NCI-H460 (cell line): ENCODE results near the gene ADAM17. TPM values are rescaled to one million over a fixed set of nuclear protein-coding genes. Genes with fewer than 3 reads are reported as not detected.
"Not testable (repeated sequence)": the region's sequence is repeated elsewhere in the genome, so short reads cannot be mapped to it uniquely, and the experiment has no call there.

ENCODE experiments used
- DNase-seq: peaks from one replicate; pipeline ENCODE4 v3.0.0-alpha.2; 2016; ENCODE audit warnings: low read depth; ENCODE audit errors: extremely low read depth
- polyA plus RNA-seq: library from polyadenylated mRNA; depleted of rRNA; stranded (reverse); fragments of >200 nt; gene quantifications from 2 replicates; pipeline ENCODE4 v1.2.3, GENCODE V29; 2014; cell fraction: nucleus; rRNA removed
- total RNA-seq: library from RNA; depleted of rRNA; stranded (reverse); fragments of >200 nt; shearing (Covaris generic); gene quantifications from 2 replicates; pipeline ENCODE4 v1.2.3, GENCODE V29; 2014; rRNA removed

Gene ADAM17
- 106 and 116 TPM in 2 replicates for total RNA-seq
- polyA plus RNA-seq, result 43.8 and 65.1 TPM in 2 replicates

DNA sequence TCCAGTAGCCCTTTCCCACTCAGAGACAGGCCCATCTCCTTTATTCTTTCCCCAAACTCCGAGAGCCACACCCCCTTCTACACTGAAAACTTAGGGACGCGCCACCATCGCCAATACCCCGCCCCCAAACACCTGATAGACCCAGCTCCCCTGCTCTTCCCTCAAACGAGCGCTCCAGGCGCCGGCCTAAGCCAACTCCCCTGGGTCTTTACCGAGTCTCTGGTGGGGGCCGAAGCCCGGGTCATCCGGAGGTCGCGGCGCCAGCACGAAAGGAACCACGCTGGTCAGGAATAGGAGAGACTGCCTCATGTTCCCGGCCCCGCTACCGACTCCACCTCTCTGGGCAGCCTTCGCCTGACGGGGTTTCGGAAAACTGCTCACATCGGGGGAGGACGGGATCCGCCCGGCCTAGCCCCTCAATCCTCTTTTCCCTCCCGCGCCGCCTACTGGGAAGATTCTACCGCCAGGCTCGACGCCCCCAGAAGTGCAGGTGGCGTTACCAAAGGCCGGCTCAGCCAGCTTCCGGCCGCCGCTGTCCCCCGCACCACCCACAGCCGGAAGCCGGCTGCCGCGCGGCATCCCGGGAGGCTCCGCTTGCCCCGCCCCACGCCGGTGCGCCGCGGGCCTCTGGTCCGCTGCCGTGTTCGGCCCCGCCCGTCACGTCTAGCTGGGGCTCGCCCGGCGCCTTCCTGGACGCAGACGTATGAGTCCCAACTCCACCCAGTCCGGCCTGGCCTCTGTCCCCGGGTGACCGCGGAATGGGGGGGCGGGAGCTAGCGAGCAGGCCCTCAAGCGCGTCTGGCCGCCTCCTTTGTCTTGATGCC, at the start of gene ADAM17:
Gene ADAM17, minus strand, starts transcription at position 534 of the 824 bp plus-strand sequence. Its CDS starts 225 bp downstream, at position 309.
- DNase-seq, result peak; percentile 95

DNA sequence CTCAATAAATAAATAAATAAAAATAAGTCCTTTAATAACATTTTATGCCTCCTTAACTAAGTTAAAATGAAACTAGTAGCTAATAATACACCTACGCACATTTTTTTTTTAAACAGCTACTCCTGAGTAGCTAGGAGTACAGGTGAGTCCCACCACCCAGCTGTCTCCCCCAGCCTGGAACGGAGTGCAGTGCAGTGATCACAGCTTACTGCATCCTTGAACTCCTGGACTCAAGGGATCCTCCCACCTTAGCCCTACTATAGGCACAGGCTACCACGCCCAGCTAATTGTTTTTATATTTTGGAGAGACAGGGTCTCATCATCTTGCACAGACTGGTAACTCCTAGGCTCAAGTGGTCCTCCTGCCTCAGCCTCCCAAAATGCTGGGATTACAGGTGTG, 46.8 kb upstream of the ADAM17 start:
- no peak for DNase-seq

DNA sequence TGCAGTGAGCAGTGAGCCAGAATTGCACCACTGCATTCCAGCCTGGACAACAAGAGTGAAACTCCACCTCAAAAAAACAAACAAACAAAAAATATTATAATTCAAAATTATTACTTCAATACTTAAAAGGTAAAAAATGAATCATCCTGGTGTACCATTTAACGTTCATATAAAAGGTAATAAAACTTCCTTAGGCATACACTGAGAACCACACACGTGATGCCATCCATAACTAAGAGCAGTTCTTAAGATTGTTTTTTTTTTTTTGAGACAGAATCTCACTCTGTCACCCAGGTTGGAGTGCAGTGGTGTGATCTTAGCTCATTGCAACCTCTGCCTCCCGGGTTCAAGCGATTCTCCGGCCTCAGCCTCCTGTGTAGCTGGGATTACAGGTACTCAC, 45.8 kb upstream of the ADAM17 start:
- DNase-seq, result no peak

DNA sequence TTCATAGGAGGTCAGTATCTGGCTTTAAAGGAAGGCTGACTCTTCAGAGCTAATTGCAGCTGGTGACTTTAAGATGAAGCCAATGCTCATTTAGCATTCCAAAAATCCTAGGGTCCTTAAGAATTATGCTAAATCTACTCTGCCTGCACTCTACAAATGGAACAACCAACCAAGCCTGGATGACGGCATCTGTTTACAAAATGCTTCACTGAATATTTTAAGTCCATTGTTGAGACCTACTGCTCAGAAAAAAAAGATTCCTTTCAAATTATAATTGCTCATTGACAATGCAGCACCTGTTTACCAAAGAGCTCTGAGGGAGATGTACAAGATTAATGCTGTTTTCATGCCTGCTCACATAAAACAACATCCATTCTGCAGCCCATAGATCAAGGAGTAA, 43.8 kb upstream of the ADAM17 start:
- DNase-seq, result no peak

DNA sequence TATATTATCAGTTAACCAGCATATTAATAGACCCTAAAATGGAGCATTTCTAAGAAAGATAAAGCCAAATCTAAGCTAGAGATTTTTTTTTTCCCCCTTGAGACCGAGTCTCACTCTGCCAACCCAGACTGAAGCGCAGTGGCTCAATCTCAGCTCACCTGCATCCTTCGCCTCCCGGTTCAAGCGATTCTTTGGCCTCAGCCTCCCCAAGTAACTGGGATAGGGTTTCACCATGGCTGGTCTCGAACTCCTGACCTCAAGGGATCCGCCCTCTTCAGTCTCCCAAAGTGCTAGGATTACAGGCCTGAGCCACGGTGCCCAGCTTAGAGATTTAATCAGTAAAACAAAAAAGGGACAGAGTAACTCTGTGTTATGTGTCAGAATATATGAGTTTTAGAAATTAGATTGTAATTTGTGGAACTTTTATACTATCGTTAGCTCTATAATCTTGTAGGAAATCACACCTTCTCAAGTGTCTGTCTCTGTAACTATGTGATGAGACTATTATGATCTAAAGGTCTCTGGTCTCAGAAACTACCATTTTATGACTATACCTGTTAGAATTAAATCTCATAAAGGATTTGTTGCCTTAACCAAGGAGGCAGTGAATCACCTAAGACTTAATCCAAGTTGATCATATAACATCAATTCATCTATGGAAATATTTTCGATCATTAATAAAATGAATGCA, 41.1 kb upstream of the ADAM17 start:
- no peak for DNase-seq

DNA sequence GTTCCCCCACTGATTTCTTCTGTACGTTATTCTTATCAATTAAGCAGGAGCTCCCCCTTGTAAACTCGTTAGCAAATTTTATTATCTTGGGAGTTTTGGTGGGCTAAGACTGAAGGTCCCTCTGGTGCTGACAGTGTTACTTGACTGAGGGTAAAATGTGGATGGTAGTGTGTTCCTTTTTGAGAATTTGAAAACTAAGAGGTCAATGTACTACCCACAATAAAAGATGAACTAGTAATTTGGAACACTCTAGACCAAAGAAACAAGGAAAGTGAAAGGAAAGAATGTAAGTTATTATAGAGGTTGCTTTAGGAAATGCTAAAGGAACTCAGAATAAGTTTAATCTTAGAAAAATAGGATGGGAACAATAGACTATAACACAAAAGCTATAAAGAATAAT, 40.1 kb upstream of the ADAM17 start:
- no peak for DNase-seq

DNA sequence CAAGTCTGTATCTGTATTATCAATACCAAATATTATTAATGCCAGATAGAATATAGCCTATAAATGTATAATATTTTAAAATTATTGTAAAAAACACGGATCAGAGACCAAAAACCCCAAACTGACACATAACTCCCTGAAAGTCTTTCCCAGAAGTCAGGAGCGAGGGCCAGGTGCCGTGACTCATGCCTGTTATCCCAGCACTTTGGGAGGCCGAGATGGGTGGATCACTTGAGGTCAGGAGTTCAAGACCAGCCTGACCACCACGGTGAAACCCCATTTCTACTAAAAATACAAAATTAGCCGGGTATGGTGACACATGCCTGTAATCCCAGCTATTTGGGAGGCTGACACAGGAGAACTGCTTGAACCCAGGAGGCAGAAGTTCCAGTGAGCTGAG, 39.6 kb upstream of the ADAM17 start:
- not testable (repeated sequence) for DNase-seq

DNA sequence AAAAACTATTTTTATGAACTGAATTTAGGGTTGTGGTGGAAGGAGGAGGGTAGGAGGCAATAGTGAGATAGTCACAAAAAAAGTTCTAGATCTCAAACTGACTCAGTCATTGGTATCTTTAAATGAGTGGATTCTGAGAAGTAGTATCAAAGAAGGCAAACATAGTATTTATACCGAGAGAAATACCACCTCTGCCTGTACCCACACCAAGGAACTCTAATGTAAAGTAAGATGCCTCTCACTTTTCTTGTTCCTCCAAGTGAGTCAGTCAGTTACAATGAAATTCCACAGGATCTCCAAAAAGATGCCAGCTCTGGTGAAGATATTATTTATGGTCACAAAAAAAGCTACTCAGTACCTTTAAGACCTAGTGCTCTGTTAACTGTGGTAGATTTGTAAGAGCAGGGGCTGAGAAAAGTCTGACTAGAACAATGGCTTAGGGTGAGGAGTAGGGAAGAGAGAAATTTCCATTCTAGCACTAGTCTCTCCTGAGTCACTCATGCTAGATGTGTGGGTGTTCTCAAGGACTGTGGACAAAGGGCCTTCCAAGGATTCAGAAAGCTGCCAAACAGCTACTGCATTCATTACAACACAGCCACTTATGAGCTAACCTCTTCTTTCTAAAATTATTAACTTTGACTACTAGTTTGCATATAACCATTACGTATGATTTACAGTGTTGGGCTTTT, 38.9 kb upstream of the ADAM17 start:
- no peak for DNase-seq

DNA sequence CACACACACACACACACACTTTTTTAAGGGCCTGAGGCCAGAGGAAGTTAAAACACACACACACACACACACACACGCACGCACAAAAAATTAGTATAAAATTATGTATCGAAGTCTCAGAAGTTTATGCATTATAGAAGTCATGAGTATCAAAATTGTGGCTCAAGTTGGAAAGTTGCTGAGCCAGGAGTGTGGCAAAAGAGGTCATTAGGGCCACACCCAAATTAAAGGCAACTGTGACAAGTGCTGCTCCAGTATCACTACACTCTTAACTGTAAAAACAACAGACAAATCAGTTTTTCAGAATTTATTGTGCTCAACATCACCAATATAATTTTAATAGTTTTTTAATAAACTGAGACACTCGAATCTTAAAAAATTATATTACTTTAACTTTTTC, 38.3 kb upstream of the ADAM17 start:
- no peak for DNase-seq

DNA sequence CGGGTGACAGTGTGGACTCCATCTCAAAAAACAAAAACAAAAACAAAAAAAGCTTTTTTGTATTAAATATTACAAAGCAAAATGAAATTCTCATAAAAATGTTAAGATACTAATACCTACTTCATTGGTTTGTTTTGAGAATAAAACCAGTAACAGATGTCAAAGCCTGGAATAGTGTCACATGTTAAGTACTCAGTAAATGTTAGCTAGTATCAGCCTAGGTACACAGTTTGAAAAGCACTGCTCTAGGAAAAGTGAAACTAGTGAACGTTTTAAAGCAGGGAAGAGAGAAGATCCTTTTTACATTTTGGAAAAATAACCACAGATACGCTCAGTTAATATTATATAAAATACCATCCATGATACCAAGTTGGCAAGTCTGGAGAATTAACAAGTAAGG, 37.1 kb upstream of the ADAM17 start:
- DNase-seq, result no peak

DNA sequence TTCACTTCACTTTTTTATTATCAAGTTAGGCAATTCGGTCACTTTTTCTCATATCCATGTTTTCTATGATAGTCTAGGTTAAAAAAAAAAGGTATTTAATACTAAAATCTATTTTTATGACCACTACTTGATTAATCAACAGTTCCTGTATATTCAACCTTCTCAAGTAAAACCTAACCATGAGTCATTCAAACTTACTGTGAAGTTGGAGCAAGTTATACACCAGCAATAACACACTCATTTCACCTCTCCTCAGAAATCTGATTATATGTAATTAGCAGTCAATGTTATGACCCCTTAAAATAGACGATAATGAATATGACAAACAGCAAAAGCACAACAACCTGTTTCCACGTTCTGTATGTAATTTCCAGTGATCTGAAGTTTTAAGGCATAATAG, 35.0 kb upstream of the ADAM17 start:
- no peak for DNase-seq

DNA sequence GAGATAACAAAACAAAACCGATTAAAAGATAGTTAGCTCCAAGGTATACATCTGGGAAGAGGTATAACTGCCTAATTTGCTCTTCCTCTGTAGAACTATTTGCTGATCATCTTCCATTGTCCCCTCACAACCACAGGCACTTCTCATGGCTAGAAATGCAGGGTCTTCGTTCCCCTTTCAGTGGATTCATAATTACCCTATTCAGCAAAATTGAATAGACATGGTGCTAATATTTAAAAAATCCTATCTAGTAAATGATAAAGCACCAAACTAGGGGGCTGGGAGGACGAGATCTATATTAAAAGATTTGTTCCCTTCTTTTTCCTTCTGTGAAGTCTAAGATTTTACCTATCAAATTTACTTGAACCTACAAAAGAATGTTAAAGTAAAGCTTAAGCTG, 30.8 kb upstream of the ADAM17 start:
- DNase-seq, result no peak

DNA sequence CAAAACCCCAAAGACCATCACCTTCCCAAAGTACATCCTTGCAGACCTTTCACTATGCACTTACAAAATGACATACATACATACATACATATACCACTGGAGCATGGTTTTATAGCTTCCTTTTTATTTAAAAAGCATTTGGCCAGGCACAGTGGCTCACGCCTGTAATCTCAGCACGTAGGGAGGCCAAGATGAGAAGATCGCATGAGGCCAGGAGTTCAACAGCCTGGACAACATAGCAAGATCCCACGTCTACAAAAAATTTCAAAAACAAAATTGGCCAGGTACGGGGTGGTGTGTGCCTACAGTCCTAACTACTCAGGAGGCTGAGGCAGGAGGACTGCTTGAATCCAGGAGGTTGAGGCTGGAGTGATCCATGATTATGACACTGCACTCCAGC, 29.9 kb upstream of the ADAM17 start:
- DNase-seq, result no peak

DNA sequence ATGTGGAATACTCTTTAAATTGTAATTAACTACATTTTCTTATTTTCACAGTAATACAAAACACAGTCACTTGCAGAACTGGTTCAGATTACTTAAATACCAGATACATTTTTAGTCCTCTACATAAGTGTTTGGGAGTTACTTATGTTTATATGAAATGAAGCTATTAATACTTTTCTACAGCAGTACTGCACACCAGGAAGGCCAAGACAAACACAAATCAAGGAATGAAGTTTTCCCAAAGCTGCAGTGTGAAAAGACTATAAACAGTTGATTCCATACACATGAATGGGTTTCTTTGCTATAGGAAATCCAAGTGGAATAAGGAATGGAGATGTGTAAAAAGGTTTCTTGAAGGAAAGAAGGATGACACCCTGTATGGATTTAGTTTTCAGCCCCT, 29.3 kb upstream of the ADAM17 start:
- not testable (repeated sequence) for DNase-seq

DNA sequence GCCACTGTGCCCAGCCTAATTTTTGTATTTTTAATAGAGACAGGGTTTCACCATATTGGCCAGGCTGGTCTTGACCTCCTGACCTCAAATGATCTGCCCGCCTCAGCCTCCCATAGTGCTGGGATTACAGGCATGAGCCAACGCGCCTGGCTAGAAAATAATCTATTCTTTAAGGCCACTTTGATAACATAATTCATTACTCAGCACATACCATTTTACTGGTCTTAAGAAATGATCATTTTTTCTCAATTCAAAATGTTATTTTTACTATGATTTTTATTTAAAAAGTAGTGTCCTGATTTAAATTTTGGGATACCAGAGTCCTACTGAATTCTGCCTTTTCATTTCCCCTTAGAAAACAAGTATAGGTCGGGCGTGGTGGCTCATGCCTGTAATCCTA, 27.0 kb upstream of the ADAM17 start:
- DNase-seq, result no peak

DNA sequence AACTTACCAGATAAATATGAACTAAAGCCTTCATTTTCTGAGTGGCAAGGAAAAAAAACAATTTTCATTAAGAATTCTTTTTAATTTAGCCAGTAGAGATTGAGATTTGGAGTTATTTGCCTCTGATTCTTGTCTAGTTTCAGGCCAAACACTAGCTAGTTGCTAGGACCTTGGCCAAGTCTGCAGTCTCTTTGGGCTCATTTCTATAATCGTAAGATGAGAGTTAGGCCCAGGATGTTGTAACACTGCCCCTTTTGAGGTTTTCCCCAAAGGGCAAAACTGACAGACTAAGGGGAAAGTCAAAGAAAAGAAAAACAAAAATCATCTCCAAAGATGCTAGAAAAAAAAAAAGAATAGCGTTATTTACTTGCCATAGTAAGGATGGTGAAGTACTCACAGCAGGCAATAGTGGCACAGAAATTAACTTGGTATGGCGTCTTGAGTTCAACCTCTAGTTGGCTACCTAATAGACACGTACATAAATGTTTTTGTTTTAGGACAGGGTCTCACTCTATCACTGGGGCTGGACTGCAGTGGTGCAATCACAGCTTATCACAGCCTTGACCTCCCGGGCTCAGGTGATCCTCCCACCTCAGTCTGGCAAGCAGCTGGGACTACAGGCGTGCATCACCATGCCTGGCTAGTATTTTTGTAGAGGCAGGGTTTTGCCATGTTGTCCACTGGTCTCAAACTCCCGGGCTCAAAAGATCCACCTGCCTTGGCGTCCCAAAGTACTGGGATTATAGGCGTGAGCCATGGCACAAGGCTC, 23.0 kb upstream of the ADAM17 start:
- DNase-seq, result no peak

DNA sequence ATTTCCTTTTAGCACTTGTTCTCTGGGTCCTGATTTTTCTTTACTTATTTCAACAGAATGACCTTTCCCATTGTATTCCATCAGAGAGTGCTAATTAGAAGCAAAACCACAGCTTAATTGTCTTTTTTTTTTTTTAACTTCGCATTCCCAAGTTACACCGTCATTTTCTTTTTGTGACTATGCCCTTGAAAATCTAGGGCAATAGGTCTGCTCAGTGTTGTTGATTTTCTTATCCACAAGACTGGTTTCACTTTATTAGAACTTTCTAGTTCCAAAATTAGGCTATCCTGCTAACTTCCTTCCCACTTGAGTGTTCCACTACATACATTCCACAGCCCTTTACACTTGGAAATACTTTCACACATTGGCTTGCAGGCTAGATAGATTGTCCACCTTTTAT, 18.7 kb upstream of the ADAM17 start:
- DNase-seq, result no peak

DNA sequence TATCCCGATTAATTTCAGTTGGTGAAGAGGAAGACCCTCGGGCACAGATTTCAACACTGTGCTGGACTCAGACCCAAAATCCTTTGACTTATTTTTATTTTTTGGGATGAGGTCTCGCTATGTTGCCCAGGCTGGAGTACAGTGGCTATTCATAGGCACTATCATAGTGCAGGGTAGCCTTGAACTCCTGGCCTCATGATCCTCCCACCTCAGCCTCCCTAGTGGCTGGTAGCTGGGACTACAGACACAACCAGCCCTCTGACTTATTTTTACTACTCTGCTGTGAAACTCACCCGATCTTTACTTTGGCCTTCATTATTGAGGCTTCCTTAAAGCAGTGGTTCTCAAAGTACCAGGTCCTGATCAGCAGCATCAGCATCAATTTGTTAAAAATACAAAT, 18.2 kb upstream of the ADAM17 start:
- DNase-seq, result no peak

DNA sequence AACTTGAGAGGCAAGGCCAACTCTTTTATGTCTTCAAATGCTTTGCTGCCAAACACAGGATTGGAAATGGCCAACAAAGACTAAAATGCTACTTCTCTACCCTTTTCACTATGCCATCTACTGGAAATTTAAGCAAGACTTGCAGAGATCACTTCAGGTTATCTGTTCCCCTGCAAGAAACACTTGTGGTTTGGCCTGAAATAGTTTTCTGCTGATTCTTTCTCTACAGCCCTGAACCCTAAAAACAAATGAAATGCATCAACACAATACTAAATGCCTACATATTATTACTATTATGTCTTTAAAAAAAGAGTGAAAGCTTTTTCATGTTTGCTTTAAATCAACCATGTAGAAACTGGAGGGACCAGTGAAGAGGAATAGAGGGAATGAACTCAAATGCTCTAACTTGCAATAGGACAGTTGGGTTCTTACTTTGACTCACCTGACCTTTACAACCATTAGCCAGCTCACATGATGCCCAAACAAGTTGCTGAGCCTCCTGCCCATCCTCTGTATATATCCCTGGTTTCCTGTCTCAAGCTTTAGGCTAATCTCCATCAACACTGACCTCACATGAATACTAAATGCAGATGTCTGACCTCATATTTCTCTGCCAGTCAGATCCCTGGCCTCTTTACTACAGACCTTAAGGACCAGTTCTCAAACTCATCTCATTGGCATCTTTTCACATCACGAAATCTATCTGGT, 17.5 kb upstream of the ADAM17 start:
- no peak for DNase-seq
